HUES48 (cell line): ENCODE measurements around the gene KCNK5.

Experiments
- H3K27ac ChIP-seq: one replicate; pipeline ENCODE4 v1.7.0; 2013; ENCODE audit warnings: low read depth, low read length, inconsistent platforms
- H3K27me3 ChIP-seq: 2 replicates; pipeline ENCODE4 v1.6.1; 2013; ENCODE audit warnings: mild to moderate bottlenecking, low read length; ENCODE audit not compliant: control insufficient read depth, insufficient read depth
- H3K36me3 ChIP-seq: 2 replicates; pipeline ENCODE4 v1.6.1; 2013; ENCODE audit warnings: low read length; ENCODE audit not compliant: control insufficient read depth, insufficient read depth
- H3K4me1 ChIP-seq: 2 replicates; pipeline ENCODE4 v1.6.1; 2013; ENCODE audit warnings: mild to moderate bottlenecking, low read length; ENCODE audit not compliant: control insufficient read depth, insufficient read depth
- H3K4me3 ChIP-seq: 2 replicates; pipeline ENCODE4 v1.5.1; 2013; ENCODE audit warnings: mild to moderate bottlenecking, low read depth, low read length
- H3K9ac ChIP-seq: 2 replicates; pipeline ENCODE4 v1.6.1; 2013; ENCODE audit warnings: mild to moderate bottlenecking, low read depth, low read length, moderate library complexity
- H3K9me3 ChIP-seq: 2 replicates; pipeline ENCODE4 v1.6.1; 2013; ENCODE audit warnings: low read length; ENCODE audit not compliant: control insufficient read depth, insufficient read depth

Gene KCNK5

DNA sequence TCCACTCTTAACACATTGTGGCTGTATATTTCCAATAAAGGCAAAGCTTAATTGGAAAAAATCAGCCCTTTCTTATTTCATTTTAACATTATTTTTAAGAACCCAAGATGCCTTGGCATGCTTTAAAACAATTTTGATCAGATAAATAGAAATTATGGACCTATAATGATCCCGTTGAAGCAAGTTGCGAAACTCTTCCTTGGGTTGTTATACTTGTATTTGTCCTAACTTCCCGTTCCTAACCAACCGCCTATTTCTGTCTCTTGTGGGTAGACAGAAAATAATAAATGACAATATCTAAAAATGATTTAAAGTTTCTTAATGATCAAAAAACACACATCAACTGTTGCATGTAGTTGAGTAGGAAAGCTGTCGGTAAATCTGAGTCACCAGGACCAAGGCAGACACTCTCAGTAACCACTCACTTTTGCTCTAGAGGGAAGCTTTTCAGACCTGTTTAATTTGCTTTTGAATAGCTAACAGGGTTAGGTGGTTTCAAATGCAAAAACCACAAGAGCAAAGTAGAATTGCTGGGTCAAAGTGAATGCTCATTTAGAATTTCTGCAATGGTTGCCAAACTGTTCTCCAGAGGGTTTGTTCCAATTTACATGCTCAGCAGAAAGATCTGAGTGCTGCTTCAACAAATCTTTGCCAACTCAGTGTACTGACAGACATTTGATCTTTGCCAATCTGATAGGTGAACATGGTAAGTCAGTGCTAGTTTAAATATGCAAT lies 34.2 kb upstream of the KCNK5 start:
- Histone ChIP-seq H3K27ac (peak overlapping the region; percentile 91), H3K4me3 (peak overlapping the region; percentile 33), H3K9me3 (no peaks in the 10 kb centered on the region), H3K9ac (no peak overlapping the region; the same call in 1 of the 2 replicates), H3K4me1 (peaks cover 30% of the 10 kb centered on the region), H3K27me3 (no peaks in the 10 kb centered on the region), H3K36me3 (no peaks in the 10 kb centered on the region)

DNA sequence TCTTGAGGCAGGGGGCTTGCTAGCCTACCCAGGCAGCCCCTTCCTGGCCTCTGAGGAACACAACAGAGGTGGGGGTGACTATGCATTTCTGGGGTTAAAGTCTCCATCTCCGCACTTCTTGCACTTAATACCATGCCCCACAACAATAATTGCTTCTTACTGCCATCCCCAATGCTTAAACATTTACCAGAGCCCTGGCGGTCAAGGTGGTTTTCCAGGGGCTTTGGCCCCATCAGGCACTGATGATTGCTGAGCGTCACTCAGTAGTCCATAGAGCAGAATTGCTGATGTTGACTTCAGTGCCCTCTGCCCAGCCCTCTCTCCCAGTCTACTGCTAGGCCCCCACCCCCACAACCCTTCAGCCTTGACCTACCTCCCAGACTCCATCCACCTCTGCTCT lies 32.5 kb upstream of the KCNK5 start:
- Histone ChIP-seq H3K9me3 (no peaks in the 10 kb centered on the region), H3K36me3 (no peaks in the 10 kb centered on the region), H3K9ac (no peak overlapping the region), H3K27me3 (no peaks in the 10 kb centered on the region), H3K27ac (no peak overlapping the region), H3K4me3 (no peak overlapping the region), H3K4me1 (peaks cover 26% of the 10 kb centered on the region)

DNA sequence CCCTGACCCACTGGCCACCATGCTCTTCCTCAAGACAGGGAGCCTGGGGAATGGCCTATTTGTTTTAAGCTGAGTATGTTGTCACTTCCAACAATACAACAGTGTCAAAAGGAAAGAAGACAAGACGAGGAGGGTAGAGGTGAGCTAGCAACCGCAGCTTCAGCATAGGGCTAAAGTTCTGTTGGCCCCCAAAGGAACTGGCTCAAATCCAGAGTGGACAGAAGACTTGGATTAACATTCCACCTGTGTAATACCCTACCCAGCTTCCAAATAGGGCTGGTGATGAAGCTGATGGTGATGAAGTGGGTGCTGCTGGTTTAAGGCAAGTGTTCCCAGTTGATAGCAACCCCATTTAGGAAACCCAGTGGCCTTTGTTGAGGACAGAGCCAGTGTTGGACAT lies 31.7 kb upstream of the KCNK5 start:
- H3K27ac ChIP-seq: no peak overlapping the region
- H3K9ac ChIP-seq: no peak overlapping the region
- H3K36me3 ChIP-seq: no peaks in the 10 kb centered on the region
- no peaks in the 10 kb centered on the region for H3K9me3 ChIP-seq
- H3K4me3 ChIP-seq: no peak overlapping the region
- H3K4me1 ChIP-seq: peaks cover 30% of the 10 kb centered on the region
- H3K27me3 ChIP-seq: no peaks in the 10 kb centered on the region

DNA sequence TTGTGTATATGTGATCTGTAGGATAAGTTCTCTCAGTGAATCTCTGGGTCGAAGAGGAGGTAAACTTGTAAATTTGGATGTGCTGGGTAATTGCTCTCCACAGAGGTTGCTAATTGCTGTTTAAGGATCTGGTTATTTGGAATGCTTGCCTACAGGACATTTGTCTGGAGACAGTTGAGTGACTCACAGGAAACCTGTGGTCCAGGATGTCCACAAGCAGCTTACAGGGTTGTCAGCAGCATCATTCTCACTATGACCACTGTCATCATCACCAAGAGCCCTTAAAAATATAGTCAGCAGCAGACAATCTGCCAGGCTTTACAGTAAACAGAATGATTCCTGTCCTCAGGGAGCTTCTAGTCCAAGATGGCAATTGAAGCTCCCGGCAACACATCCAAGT lies 31.2 kb upstream of the KCNK5 start:
- Histone ChIP-seq H3K9me3 (no peaks in the 10 kb centered on the region), H3K9ac (no peak overlapping the region)

DNA sequence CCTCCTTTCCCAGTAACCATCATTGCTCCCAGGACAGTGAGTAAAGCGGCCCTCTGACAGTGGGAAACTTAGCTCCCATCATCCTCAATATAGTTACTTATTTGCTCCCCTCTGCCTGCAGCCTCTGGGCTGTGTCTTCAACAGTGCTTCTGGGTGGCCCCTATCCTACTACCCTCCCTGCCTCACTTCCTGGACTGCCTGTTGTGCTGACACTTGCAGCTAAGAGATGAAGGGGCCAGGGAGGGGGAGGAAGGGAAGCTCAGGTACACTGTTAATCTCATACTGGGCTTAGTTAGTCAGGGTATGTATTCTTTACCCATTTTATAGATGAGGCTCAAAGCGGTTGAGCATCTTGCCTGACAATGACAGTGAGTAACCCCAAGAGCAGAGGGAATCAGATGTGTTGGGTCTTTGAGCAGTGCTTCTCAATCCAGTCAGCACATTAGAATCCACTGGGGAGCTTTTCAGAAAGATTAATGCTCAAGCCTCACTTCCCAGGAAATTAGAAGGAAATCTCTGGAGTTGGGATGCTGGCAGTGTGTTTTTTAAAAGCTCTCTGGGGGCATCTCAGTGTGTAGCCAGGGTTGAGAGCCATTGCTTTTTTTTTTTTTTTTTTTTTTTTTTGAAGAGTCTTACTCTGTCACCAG lies 27.1 kb upstream of the KCNK5 start:
- Histone ChIP-seq H3K4me3 (no peak overlapping the region), H3K36me3 (no peaks in the 10 kb centered on the region), H3K9me3 (no peaks in the 10 kb centered on the region), H3K9ac (no peak overlapping the region), H3K27me3 (no peaks in the 10 kb centered on the region), H3K4me1 (peaks cover 13% of the 10 kb centered on the region), H3K27ac (peak overlapping the region; percentile 18)

More for the DNA sequence above, 31.2 kb upstream of the KCNK5 start:
- H3K27me3 ChIP-seq: no peaks in the 10 kb centered on the region
- H3K27ac ChIP-seq: no peak overlapping the region
- H3K4me3 ChIP-seq: no peak overlapping the region
- H3K4me1 ChIP-seq: peaks cover 30% of the 10 kb centered on the region
- H3K36me3 ChIP-seq: no peaks in the 10 kb centered on the region

DNA sequence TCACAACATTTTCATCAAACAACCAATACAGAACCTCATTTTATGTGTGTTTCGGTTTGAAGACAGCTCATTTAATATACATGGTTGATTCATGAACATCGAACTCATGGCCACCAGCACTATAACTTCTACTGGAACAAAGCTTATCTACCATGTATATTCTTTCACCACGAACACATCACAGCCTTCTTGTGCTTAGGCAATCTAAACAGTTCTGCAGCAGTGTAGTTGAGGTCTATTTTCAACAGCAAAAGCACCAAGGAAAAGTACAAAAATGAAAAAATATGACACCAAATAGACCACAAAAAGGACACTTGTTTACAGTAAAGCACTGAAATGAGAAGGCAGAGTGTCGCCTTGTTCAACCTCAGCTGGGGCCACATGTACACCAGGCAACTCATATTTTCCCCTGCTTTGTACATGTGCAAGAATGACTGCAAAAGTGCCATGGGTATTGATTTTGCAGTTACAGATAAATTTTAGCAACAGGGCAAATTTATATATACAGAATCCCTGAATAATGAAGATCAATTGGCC lies 25.8 kb upstream of the KCNK5 start:
- no peaks in the 10 kb centered on the region for H3K9me3 ChIP-seq
- no peak overlapping the region for H3K9ac ChIP-seq
- H3K36me3 ChIP-seq: no peaks in the 10 kb centered on the region
- H3K4me3 ChIP-seq: no peak overlapping the region
- H3K27ac ChIP-seq: no peak overlapping the region
- H3K4me1 ChIP-seq: peaks cover 9% of the 10 kb centered on the region
- H3K27me3 ChIP-seq: no peaks in the 10 kb centered on the region

DNA sequence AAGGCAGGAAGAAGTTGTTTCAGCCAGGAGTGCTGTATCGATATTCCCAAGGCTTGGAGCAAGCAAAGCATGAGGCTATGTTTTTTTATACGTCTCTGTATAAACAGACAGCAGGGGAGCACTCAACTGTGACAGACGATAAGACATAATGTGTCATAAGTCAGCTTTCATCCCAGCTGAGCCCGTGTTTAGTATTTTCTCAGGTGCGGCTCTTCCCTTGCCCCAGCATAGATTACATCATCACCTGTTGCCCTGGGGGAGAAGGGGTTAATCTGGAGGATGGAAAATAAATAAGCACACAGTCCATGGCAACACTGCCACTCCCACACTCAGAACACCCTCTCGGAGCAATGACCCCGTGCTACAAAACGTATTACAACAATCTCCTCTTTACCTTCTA lies 22.1 kb upstream of the KCNK5 start:
- Histone ChIP-seq H3K36me3 (no peaks in the 10 kb centered on the region), H3K27ac (no peak overlapping the region), H3K27me3 (no peaks in the 10 kb centered on the region), H3K4me1 (peaks cover 1% of the 10 kb centered on the region), H3K4me3 (no peak overlapping the region), H3K9ac (no peak overlapping the region), H3K9me3 (no peaks in the 10 kb centered on the region)

DNA sequence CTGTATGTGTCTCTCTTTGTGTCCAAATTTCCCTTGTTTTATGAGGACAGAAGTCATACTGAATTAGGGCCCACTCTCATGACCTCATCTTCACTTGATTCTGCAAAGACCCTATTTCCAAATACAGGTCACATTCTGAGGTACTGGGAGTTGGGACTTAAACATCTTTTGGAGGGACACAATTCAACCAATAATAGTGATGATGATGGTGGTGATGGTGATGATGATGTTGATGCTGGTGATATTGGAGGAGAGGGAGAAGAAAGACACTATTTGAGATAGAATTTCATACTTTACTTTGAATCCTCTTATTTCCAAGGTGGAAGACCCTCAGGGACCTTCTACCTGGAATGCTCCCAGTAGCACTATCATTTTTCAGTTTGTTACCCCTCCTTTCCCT lies 21.2 kb upstream of the KCNK5 start:
- Histone ChIP-seq H3K36me3 (no peaks in the 10 kb centered on the region), H3K27ac (no peak overlapping the region), H3K9me3 (no peaks in the 10 kb centered on the region), H3K4me3 (no peak overlapping the region), H3K9ac (no peak overlapping the region), H3K27me3 (no peaks in the 10 kb centered on the region), H3K4me1 (no peaks in the 10 kb centered on the region)

DNA sequence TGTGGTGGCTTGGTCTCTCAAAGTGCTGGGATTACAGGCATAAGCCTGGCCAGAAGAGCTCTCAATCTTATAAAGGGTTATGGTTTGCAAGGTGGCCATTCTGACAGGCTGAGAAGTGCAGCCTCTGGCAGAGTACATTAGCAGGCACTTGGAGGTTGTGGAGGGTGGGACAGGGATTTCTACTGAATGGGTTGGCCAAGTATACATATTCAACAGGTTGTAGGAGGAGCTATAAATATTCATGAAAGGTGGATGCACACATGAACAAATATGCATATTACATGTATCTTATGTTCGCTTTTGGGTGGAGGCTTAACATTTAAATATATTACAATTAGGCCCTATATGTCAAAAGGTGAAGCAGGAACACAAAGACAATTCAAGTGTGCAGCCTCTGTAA lies 20.0 kb upstream of the KCNK5 start:
- Histone ChIP-seq H3K4me1 (no peaks in the 10 kb centered on the region), H3K4me3 (no peak overlapping the region), H3K9ac (no peak overlapping the region), H3K27me3 (no peaks in the 10 kb centered on the region), H3K9me3 (no peaks in the 10 kb centered on the region), H3K27ac (no peak overlapping the region), H3K36me3 (no peaks in the 10 kb centered on the region)

DNA sequence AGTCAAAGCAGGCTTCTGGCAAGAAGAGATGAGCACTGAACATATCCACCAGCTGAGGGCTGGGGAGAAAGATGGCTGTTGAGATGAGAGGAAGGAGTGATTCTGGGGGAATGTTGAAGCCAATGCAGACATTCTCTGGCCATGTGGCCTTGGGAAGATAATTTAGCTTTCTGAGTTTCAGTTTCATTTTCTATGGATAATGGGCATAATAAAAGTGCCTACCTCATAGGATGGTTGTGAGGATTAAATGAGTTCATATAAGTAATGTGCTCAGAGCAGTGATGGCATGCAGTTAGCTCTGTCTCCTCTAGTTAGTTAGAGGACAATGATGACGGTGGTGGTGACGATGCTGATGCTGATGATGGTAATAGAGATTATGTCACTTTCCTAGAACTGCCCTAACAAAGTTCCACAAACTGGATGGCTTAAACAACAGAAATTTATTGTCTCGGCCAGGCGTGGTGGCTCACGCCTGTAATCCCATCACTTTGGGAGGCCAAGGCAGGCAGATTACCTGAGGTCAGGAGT lies 18.5 kb upstream of the KCNK5 start:
- Histone ChIP-seq H3K27me3 (no peaks in the 10 kb centered on the region), H3K4me1 (0 out of 2 replicates have a peak, but pooled peaks cover 3% of the 10 kb centered on the region), H3K9me3 (no peaks in the 10 kb centered on the region), H3K4me3 (no peak overlapping the region), H3K36me3 (no peaks in the 10 kb centered on the region), H3K27ac (no peak overlapping the region), H3K9ac (no peak overlapping the region)

DNA sequence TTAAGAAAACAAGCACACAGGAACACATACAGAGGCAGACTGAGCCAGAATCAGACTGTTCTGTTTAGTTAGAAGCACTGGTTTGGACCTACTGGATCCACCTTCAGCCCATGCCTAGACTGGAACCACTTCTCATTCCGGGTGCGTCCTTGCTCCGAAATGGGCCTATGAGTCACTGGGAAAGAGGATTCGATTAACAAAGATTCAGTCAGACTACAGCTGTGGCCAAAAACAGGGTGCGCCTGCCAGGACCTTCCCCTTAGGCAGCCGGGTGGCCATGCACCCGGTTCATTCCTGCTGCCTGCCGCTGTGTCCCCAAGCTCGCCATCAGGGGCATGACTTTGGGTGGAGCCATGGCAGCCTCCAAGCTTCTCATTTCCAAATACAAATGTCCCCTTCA lies 14.5 kb upstream of the KCNK5 start:
- no peaks in the 10 kb centered on the region for H3K9me3 ChIP-seq
- no peaks in the 10 kb centered on the region for H3K27me3 ChIP-seq
- 0 out of 2 replicates have a peak, but pooled peaks cover 3% of the 10 kb centered on the region for H3K4me1 ChIP-seq
- no peak overlapping the region for H3K27ac ChIP-seq
- H3K4me3 ChIP-seq: no peak overlapping the region
- H3K9ac ChIP-seq: no peak overlapping the region; the same call in 1 of the 2 replicates
- no peaks in the 10 kb centered on the region for H3K36me3 ChIP-seq
